ENCODE results near the gene HPGD. TPM values are rescaled to one million over a fixed set of nuclear protein-coding genes. Genes with fewer than 3 reads are reported as not detected.
"Not testable (repeated sequence)": the region's sequence is repeated elsewhere in the genome, so short reads cannot be mapped to it uniquely, and the experiment has no call there.

The HPGD gene
- total RNA-seq, 1 donor from 2014 or later: 2.9 TPM

- DNase-seq (ENCODE audit: low spot score) (no peak), ATAC-seq (no peak)
- intact Hi-C loops (cut with DNase I): no loop called here
Observed at GRCh38 chr4:174490451-174490961, 31.8 kb downstream of the HPGD start.

DNA sequence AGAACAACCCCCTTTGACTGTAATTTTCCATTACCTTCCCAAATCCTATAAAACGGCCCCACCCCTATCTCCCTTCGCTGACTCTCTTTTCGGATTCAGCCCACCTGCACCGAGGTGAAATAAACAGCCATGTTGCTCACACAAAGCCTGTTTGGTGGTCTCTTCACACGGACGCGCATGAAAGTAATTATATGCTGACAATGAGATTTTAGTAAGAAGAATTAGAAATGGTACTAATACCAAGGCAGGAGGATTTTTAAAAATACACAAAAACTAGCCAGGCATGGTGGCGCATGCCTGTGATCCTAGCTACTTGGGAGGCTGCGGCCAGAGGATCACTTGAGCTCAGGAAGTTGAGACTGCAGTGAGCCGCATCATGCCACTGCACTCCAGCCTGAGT lies 33.9 kb downstream of the HPGD start:
- DNase-seq (ENCODE audit: low spot score); intact Hi-C loops (cut with DNase I); ATAC-seq: not testable (repeated sequence)

GRCh38 chr4:174485025-174485424 lies 37.3 kb downstream of the HPGD start:
- ATAC-seq: no peak
- no peak for DNase-seq (ENCODE audit: low spot score)
- intact Hi-C loops (cut with DNase I): no loop called here

DNA sequence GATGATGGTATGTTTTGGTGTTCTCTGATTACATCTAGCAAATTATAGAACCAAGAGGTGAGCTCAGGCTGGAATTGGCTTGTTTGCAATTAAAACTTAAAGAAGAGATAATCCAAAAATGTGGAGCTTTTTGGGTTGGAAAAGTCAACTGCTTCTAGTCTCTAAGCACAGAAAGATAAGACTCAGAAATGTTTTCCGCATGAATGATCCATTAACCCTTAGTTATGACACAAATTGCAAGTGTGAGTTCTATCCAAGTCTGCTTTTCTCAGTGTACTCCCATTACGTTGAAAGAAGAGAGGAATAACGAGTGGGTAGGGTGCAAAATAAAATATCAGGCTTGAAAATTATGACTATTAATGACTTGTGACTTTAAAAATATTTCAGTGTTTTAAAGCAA lies 38.5 kb downstream of the HPGD start:
- ATAC-seq: no peak
- intact Hi-C loops (cut with DNase I): no loop called here
- DNase-seq (ENCODE audit: low spot score): no peak

DNA sequence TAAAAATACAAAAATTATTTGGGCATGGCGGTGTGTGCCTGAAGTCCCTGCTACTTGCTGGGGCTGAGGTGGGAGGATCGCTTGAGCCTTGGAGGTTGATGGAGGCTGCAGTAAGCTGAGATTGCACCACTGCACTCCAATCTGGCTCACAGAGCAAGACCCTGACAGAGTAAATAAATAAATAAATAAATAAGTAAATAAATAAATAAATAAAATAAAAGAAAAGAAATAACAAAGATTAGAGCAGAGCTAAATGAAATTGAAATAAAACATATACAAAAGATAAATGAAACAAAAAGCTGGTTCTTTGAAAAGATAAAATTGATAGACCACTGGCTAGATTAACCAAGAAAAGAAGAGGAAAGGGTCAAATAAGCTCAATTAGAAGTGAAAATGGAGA lies 43.1 kb downstream of the HPGD start:
- intact Hi-C loops (cut with DNase I): no loop called here
- ATAC-seq (no peak), DNase-seq (ENCODE audit: low spot score) (no peak)

- DNase-seq (ENCODE audit: low spot score) (no peak), ATAC-seq (no peak)
- intact Hi-C loops (cut with DNase I): no loop called here
Observed at GRCh38 chr4:174475528-174475927, 46.8 kb downstream of the HPGD start.

DNA sequence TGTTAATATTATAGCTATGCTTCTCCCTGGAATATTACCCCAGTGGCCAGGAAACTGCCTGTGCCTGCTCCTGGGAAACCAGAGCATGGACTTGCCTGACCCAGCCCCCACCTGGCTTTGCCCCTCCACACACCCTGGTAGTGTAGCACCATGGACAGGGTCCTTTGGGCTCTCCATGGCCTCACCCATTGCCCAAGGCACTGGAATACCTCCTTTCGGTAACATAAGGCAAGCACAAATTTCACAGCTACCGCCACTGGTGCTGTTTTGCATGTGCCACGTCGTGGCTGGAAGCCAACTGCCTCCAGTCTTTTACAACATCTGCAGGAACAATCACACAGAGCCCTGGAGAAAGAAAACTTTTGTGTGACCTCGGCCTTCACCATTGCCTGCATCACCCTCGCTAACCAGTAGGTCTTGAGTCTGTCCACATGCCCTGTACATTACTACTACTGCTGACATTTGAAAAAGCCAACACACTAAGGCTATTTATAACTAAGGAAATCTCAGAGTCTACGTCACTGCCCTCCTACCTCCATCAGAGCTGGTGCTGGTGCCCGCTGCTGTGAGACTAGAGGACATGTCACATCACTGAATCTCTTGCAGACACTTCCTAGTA lies 47.7 kb downstream of the HPGD start:
- no peak for ATAC-seq
- intact Hi-C loops (cut with DNase I): no loop called here
- DNase-seq (ENCODE audit: low spot score): no peak

GRCh38 chr4:174467107-174467506 lies 55.2 kb downstream of the HPGD start:
- DNase-seq (ENCODE audit: low spot score): no peak
- intact Hi-C loops (cut with DNase I): no loop called here
- no peak for ATAC-seq

DNA sequence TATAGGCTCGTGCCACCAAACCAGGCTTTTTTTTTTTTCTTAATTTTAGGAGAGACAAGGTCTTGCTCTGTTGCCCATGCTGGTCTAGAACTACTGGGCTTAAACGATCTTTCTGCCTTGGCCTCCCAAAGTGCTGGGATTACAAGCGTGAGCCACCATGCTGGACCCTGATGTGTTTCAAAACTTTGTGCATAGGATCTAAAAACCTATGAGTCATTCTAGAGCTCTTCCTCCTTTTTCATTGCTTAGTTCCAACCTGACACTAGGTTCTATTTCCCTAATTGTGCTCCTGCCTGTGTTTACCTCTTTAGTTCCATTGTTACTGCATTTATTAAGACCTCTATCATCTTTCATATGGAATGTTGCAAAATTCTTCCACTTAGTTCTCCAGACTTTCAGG lies 57.3 kb downstream of the HPGD start:
- no peak for ATAC-seq
- no peak for DNase-seq (ENCODE audit: low spot score)
- intact Hi-C loops (cut with DNase I): no loop called here

- DNase-seq (ENCODE audit: low spot score) (no peak), ATAC-seq (no peak)
- intact Hi-C loops (cut with DNase I): no loop called here
Observed at GRCh38 chr4:174461466-174462106, 60.7 kb downstream of the HPGD start.

- DNase-seq (ENCODE audit: low spot score): no peak
- ATAC-seq: no peak
- intact Hi-C loops (cut with DNase I): no loop called here
Observed at GRCh38 chr4:174460684-174461083, 61.6 kb downstream of the HPGD start.

DNA sequence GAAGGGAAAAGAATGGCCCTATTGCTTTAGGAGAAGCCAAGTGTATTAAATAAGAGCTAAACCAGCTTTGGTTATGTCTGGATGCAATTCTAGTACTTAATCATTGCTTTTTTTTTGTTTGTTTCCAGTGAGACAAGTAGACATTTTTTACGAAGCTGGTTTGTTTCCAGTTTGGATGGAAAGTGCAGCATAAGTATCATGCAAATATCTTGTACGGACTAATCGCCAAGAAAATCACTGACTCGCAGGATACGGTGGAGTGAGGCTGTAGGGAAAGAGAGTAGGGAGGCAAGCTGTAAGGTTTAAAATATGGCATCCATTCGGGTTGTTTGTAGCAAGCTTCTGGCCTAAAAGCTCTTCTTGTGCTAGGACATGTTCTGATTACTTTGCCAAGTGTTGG lies 64.8 kb downstream of the HPGD start:
- intact Hi-C loops (cut with DNase I): no loop called here
- DNase-seq (ENCODE audit: low spot score) (no peak), ATAC-seq (no peak)

- DNase-seq (ENCODE audit: low spot score) (no peak), ATAC-seq (no peak)
- intact Hi-C loops (cut with DNase I): no loop called here
Observed at GRCh38 chr4:174454815-174455473, 67.3 kb downstream of the HPGD start.

- ATAC-seq (no peak), DNase-seq (ENCODE audit: low spot score) (no peak)
- intact Hi-C loops (cut with DNase I): no loop called here
Observed at GRCh38 chr4:174451718-174452296, 70.5 kb downstream of the HPGD start.

GRCh38 chr4:174450786-174451125 lies 71.5 kb downstream of the HPGD start:
- intact Hi-C loops (cut with DNase I): no loop called here
- ATAC-seq (no peak), DNase-seq (ENCODE audit: low spot score) (no peak)

DNA sequence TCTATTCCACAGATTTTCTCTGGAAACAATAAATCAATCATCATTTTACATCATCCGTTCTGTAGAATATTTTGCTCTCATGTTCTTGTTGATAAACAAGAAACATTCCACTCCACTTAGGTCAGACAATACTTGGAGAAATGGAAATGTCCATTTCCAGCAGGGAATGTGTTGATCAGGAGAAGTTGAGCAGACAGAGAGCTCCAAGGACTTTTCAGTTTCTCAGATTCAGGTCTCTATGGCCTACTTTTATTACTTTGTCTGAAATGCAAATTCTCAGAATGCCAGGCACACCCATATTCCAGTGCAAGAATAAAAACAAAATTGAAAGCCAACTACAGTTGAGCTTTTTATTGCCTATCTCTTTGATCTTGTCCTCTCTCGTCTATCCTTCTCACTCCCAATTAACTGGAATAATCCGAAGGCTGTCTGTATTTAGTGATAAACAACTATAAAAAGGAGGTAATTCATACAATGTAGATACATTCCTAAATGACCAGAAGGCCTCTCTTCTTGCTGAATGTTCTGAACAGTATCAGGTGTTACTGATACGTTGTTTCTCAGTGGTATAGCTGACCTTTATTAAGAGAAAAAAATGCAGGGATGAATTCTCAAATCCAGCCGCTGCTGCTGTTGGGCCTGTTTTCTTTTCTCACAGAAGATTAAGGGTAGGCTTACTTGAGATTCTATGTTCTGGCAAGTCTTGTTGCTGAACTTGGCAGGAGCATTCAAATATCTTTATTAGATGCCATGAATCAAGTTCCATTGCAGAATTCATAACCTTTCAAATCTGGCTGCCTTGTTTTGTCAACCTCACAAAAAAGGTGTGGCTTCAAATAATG lies 72.1 kb downstream of the HPGD start:
- ATAC-seq (no peak), DNase-seq (ENCODE audit: low spot score) (no peak)
- intact Hi-C loops (cut with DNase I): no loop called here

DNA sequence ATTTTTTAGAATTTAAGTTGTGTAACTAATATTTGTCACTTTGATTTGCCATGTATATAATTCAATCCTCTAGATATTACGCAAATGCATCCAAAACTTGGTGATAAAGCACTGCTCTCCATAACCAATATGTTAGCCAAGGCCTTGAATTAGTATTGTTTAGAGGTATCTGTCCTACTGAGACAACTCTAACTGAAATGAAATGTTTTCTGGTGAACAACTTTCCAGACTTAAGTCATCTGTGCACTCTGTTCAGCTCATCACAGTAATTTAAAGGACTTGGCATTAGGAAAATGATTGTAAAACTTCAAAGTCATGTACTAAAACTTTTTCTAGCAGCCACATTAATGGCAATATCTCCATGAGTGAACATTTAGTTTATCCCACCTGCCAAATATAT lies 73.1 kb downstream of the HPGD start:
- intact Hi-C loops (cut with DNase I): no loop called here
- no peak for DNase-seq (ENCODE audit: low spot score)
- ATAC-seq: no peak

GRCh38 chr4:174444390-174444789 lies 77.9 kb downstream of the HPGD start:
- ATAC-seq (no peak), DNase-seq (ENCODE audit: low spot score) (no peak)
- intact Hi-C loops (cut with DNase I): no loop called here
